T-helper 1 cell (primary cell): Measurements from ENCODE around the gene EIF4E.
"Not testable (repeated sequence)": the region's sequence is repeated elsewhere in the genome, so short reads cannot be mapped to it uniquely, and the experiment has no call there.

Experiments used
- DNase-seq, 5 donors: peaks; one replicate each; pipeline ENCODE4 v3.0.0-alpha.2; 2012 to 2020

EIF4E gene

DNA sequence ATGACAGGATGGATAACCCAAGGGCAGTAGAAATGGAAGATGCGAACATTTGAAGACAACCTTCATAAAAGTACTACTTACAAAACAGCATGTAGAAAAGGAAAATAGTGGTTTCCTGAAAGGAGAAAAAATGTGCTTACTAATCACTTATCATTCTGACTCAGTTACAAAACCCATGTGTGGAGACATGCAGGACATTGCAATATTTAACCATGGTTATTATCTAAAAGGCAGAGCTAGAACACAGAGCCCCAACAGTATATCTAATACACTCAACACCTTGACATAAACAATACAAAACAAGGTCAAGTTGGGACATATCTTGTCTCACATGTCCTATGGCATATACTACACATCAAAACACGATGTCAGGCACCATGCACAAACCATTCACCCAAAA, 55.9 kb downstream of the EIF4E start:
- DNase-seq: peak in 1 of 5 donors; percentile 9

GRCh38 chr4:98872120-98872906, 56.6 kb downstream of the EIF4E start:
- not testable (repeated sequence) for DNase-seq

DNA sequence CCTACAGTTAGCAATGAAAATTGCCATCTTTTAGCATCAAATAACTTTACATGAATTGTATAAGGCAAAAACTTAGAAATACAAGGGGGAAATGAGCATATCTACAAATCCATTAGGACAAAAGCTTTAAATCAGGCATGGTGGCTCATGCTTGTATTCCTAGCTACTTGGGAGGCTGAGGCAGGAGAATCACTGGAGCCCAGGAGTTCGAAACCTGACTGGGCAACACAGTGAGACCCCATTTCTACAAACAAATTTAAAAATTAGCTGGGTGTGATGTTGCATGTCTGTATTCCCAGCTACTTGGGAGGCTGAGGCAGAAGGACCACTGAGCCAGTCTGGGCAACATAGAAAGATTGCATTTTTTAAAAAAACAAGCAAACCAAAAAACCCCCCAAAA, 61.3 kb downstream of the EIF4E start:
- no peak for DNase-seq

DNA sequence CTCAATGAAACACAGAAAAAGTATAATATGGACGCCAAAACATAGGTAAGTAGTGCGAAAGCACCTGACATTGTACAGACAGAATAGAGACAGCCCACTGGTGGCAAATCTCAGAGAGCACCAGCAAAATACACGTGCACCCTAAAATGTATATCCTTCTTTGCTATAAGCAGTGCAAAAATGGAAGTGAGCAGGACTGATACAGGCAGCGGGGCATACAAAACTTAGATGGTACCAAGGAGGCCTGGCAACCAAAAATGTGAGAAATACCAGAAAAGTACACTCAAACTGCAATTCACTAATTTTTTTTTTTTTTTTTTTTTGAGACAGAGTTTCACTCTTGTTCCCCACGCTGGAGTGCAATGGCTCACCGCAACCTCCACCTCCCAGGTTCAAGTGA, 63.9 kb downstream of the EIF4E start:
- DNase-seq: no peak

DNA sequence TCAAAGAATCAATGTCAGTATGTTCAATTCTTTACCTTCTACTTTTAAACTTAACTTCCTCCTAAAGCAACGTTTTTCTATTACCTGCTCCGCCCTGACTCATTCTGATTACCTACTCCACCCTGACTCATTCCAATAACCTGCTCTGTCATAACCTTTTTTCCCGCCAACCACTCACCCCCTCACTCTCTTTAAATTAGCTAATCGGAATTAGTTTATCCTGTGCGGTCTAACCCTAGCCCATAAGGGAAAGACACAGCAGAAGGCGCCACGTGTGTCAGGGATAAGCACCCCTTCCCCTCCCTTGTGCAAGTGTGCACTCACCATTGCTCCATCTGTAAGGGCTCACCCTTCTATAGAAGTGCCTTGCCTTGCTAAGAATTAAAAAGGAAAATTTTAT, 64.4 kb downstream of the EIF4E start:
- DNase-seq: peak in 1 of 5 donors; percentile 71

DNA sequence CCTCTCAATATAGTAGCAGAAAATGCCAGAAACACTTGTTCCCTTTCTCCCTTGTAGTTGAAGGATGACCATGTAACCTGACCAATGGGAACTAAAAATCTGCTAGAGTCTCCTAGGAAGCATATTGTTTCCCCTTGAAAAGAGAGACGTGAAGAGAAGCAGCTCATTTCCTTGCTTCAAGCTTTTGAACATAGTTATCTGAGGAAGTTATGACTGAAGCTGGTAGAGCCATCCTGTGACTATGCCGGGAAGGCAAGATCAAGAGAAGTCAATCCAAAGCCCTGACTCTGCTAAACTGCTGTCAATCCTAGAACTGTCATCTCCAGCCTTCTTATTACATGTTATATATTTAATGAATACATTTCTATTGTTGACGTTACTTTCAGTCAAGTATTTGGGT, 66.6 kb downstream of the EIF4E start:
- DNase-seq: no peak

- DNase-seq: no peak
These were observed 67.6 kb downstream of the EIF4E start for GRCh38 chr4:98861100-98861884.

DNA sequence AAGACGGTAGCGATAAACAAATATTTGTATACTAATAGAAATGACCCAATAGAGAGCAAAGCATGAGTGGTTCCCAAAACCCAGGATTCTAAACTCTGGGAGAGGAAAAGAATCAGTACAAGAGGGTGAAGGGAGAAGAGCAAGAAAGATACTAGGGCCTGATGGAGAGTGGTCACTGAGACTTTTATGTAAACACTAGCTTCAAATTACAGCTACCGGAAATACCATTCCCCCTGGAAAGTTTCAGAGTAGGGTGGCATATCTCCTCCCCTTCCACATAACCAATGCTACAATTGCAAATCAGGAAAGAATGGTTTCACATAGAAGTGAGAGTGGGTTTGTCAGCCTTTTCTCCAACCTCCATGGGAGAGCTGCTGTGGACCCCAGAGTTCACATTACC, 77.1 kb downstream of the EIF4E start:
- no peak for DNase-seq

GRCh38 chr4:98850937-98851336, 78.0 kb downstream of the EIF4E start:
- no peak for DNase-seq

GRCh38 chr4:98848448-98848847, 80.5 kb downstream of the EIF4E start:
- no peak for DNase-seq

- no peak for DNase-seq
These were observed 83.0 kb downstream of the EIF4E start for GRCh38 chr4:98845960-98846359.

DNA sequence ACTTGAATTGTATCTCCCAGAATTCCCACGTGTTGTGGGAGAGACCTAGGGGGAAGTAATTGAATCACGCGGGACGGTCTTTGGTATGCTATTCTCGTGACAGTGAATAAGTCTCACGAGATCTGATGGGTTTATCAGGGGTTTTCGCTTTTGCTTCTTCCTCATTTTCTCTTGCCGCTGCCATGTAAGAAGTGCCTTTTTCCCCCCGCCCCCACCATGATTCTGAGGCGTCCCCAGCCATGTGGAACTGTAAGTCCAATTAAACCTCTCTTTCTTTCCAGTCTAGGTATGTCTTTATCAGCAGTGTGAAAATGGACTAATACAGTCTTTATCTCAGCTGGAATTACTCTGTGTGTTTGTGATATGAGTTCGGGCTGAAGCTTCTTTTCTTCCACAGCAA, 86.0 kb downstream of the EIF4E start:
- not testable (repeated sequence) for DNase-seq

DNA sequence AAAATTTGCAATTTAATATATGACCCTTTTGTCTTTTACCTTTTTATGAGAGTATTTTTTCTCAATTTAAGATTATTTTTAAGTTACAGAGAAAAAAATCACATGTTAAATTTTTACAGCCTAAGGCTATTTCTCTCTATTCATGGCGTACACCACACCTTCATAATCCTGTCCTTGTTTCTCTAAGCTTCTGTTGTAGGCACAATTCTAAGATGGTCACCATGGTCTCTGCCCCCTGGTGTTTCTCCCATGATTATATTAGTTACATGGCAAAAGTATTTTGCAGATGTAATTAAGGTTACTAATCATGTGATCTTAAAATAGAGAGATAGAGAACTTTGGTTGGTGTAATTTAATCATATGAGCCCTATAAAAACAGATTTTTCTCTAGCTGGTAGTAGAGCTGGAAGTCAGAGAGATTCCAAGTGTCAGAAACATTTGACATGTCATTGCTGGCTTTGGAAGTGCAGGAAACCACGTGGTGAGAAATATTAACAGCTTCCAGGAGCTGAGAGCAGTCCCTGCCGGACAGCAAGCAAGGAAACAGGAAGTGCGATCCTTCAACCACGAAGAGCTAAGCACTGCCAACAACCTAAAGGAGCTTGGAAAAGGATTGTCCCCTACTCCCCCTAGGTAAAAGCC, 89.8 kb downstream of the EIF4E start:
- no peak for DNase-seq

GRCh38 chr4:98838531-98838930, 90.4 kb downstream of the EIF4E start:
- no peak for DNase-seq

- DNase-seq: no peak
These were observed 95.5 kb downstream of the EIF4E start for GRCh38 chr4:98833384-98833783.

DNA sequence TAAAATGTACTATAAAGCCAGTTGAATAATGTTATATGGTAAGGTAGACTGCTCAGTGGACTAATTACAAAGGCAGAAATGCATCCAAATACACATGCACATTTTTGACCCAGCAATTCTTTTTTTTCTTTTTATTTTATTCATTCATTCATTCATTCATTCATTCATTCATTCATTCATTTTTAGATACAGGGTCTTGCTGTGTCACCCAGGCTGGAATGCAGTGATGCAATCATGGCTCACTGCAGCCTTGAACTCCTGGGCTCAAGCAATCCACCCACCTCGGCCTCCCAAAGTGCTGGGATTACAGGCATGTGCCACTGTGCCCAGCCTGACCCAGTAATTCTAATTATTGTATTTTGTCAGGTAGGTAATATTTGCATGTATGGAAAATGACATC, 97.9 kb downstream of the EIF4E start:
- DNase-seq: not testable (repeated sequence)
